Nephron (organoid): ENCODE measurements around the gene C5.
A peak's percentile ranks its signal among the peaks of the same experiment; 100 is the strongest.

Source experiments
- H3K27ac Mint-ChIP-seq, 3 experiments: 2 replicates each; pipeline ENCODE4 v1.8.0; 2020; ENCODE audit warnings: mixed read lengths in 3 of 3, mild to moderate bottlenecking in 2 of 3, moderate library complexity in 1 of 3
- H3K27me3 Mint-ChIP-seq: 2 replicates; pipeline ENCODE4 v1.8.0; 2021; ENCODE audit warnings: low read depth, mild to moderate bottlenecking, moderate library complexity, mixed read lengths
- H3K36me3 Mint-ChIP-seq: 2 replicates; pipeline ENCODE4 v1.8.0; 2020; ENCODE audit warnings: low read depth, mixed read lengths
- H3K4me1 Mint-ChIP-seq: 2 replicates; pipeline ENCODE4 v1.8.0; 2020; ENCODE audit warnings: mixed read lengths
- H3K4me3 Mint-ChIP-seq, 3 experiments: 2 replicates each; pipeline ENCODE4 v1.8.0; 2020; ENCODE audit warnings: mild to moderate bottlenecking in 3 of 3, mixed read lengths in 3 of 3, moderate library complexity in 2 of 3
- H3K9me3 Mint-ChIP-seq: 2 replicates; pipeline ENCODE4 v1.8.0; 2020; ENCODE audit warnings: mixed read lengths
- CTCF ChIP-seq, 3 experiments: fragments of 200-600 bp; sonication (generic); IDR thresholded peaks; one replicate each; pipeline ENCODE4 v1.5.0; 2021; ENCODE audit warnings: antibody characterized with exemption in 3 of 3; ENCODE audit not compliant: unreplicated experiment in 3 of 3

Gene C5

GRCh38 chr9:121071370-121071755, 21.3 kb upstream of the C5 start:
- Mint-ChIP-seq H3K4me1 (peaks cover 19% of the 10 kb centered on the region), H3K27ac (no peak overlapping the region), H3K9me3 (peaks cover 15% of the 10 kb centered on the region), H3K27me3 (no peaks in the 10 kb centered on the region), H3K36me3 (peaks cover 20% of the 10 kb centered on the region), H3K4me3 (peak overlapping the region in 2 of 3 experiments; percentile 6 to 61)
- TF ChIP-seq CTCF (IDR thresholded peaks at IDR 0.05; ENCODE audit: unreplicated experiment in 3 of 3), result no peak

- H3K4me3 Mint-ChIP-seq, result no peak overlapping the region
- H3K27me3 Mint-ChIP-seq, result no peaks in the 10 kb centered on the region
- peaks cover 15% of the 10 kb centered on the region for H3K9me3 Mint-ChIP-seq
- no peak overlapping the region for H3K27ac Mint-ChIP-seq
- TF ChIP-seq CTCF (IDR thresholded peaks at IDR 0.05; ENCODE audit: unreplicated experiment in 3 of 3), result no peak
- H3K4me1 Mint-ChIP-seq, result peaks cover 13% of the 10 kb centered on the region
- H3K36me3 Mint-ChIP-seq, result peaks cover 20% of the 10 kb centered on the region
These were observed 19.3 kb upstream of the C5 start for GRCh38 chr9:121069396-121069795.

GRCh38 chr9:121067640-121068039, 17.6 kb upstream of the C5 start:
- Mint-ChIP-seq H3K4me1 (no peaks in the 10 kb centered on the region), H3K4me3 (no peak overlapping the region), H3K36me3 (peaks cover 20% of the 10 kb centered on the region)

GRCh38 chr9:121066850-121067249, 16.8 kb upstream of the C5 start:
- Mint-ChIP-seq H3K4me3 (no peak overlapping the region), H3K27me3 (no peaks in the 10 kb centered on the region), H3K36me3 (peaks cover 20% of the 10 kb centered on the region), H3K9me3 (peaks cover 15% of the 10 kb centered on the region), H3K27ac (no peak overlapping the region), H3K4me1 (peaks cover 4% of the 10 kb centered on the region)
- no peak for TF ChIP-seq CTCF (IDR thresholded peaks at IDR 0.05; ENCODE audit: unreplicated experiment in 3 of 3)

More at GRCh38 chr9:121067640-121068039, 17.6 kb upstream of the C5 start:
- Mint-ChIP-seq H3K9me3 (peaks cover 15% of the 10 kb centered on the region), H3K27ac (no peak overlapping the region), H3K27me3 (no peaks in the 10 kb centered on the region)
- no peak for TF ChIP-seq CTCF (IDR thresholded peaks at IDR 0.05; ENCODE audit: unreplicated experiment in 3 of 3)

- Mint-ChIP-seq H3K36me3 (peaks cover 6% of the 10 kb centered on the region), H3K27me3 (no peaks in the 10 kb centered on the region), H3K27ac (no peak overlapping the region), H3K4me3 (no peak overlapping the region), H3K4me1 (peaks cover 12% of the 10 kb centered on the region), H3K9me3 (peaks cover 6% of the 10 kb centered on the region)
- peak; percentile 72 to 77 (median 74) for TF ChIP-seq CTCF (IDR thresholded peaks at IDR 0.05; ENCODE audit: unreplicated experiment in 3 of 3)
These were observed 10.0 kb upstream of the C5 start for GRCh38 chr9:121059998-121060636.

GRCh38 chr9:121059513-121059912, 9.4 kb upstream of the C5 start:
- H3K4me1 Mint-ChIP-seq, result peaks cover 12% of the 10 kb centered on the region
- H3K9me3 Mint-ChIP-seq, result peaks cover 6% of the 10 kb centered on the region
- H3K27me3 Mint-ChIP-seq, result no peaks in the 10 kb centered on the region

More at GRCh38 chr9:121059513-121059912, 9.4 kb upstream of the C5 start:
- no peak overlapping the region for H3K27ac Mint-ChIP-seq
- no peak overlapping the region for H3K4me3 Mint-ChIP-seq
- no peak for TF ChIP-seq CTCF (IDR thresholded peaks at IDR 0.05; ENCODE audit: unreplicated experiment in 3 of 3)
- H3K36me3 Mint-ChIP-seq, result peaks cover 6% of the 10 kb centered on the region
